RCC 7860 (cell line): ENCODE results near the gene MARCHF3.

Source experiments
- DNase-seq: peaks from one replicate; pipeline ENCODE4 v3.0.0-alpha.2; 2015; ENCODE audit warnings: low spot score
- FAIRE-seq: peaks from 2 replicates; lab custom pipeline; 2012; peaks lifted over from hg19 to GRCh38; lab: Jason Lieb, UNC

Gene MARCHF3

GRCh38 chr5:126826619-126827215, 203.6 kb downstream of the MARCHF3 start:
- no peak for DNase-seq
- FAIRE-seq: no peak

DNA sequence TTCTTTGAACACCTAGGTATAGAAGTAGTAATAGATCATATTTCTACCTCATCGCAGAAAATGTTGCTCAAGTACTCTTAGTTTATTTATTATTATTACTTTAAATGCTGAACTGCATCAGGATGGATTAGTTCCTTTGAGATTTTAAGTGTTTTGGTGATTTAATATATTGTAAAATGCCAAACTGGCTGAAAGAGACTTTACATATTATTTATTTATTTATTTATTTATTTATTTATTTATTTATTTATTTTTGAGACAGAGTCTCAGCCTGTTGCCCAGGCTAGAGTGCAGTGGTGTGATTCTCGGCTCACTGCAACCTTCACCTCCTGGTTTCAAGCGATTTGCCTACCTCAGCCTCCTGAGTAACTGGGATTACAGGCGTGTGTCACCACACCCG, 211.1 kb downstream of the MARCHF3 start:
- DNase-seq (no peak), FAIRE-seq (no peak)

GRCh38 chr5:126818736-126819135, 211.6 kb downstream of the MARCHF3 start:
- no peak for DNase-seq
- no peak for FAIRE-seq
